HG02759 (cell line): ENCODE results near the gene PALMD.

ENCODE experiments used
- ATAC-seq: cut with Tn5 transposase; IDR thresholded peaks from one replicate; pipeline ENCODE4 v1.9.1; 2021; ENCODE audit warnings: mild to moderate bottlenecking, moderate library complexity; ENCODE audit not compliant: unreplicated experiment

PALMD gene

DNA sequence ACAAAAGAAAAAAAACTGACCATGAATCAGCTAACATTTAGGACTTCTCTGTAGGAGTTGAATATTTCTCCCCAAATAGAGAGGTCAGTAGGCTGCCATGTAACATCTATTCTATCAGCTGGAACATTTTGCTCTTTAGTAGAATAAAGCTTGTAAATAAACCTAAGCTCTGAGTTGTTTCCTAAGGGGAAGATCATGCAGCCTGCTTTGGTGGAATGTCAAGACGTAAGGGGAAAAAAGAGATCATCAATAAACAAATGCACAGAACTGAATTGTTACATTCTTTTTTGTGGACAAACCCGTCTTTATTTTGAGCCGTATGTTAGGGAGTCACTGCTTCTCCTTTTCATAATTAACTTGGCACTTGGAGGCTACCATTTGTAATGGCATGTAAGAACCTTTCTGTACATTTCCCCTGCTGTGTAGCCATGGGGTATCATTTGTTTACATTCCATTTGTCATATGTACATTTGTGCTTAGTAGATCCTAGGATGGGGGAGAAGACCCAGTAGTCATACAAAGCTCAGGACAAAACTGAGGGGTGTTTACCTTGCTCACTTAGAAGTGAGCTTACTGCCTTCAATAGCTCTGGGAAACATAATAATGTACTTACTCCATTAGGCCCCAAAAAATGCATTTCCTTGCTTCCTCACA, 10.8 kb upstream of the PALMD start:
- ATAC-seq = no peak

DNA sequence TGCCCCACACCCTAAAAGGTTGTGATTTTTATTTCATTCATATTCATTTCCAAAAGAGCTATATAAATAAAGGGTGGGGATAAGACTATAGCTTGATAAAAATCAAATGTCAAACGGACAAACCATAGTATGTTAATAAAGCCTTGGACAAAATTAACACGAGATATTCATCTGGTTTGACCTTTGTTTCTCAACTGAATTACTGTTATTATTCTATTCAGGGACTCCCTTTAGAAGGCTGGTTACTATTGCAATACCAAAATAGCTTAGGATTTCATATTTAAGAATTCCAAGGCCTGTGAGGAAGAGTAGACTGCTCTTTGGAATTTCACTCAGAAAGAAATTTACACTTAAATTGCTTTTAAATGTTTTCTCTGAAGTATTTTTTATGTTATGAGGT, 10.2 kb upstream of the PALMD start:
- ATAC-seq = no peak

DNA sequence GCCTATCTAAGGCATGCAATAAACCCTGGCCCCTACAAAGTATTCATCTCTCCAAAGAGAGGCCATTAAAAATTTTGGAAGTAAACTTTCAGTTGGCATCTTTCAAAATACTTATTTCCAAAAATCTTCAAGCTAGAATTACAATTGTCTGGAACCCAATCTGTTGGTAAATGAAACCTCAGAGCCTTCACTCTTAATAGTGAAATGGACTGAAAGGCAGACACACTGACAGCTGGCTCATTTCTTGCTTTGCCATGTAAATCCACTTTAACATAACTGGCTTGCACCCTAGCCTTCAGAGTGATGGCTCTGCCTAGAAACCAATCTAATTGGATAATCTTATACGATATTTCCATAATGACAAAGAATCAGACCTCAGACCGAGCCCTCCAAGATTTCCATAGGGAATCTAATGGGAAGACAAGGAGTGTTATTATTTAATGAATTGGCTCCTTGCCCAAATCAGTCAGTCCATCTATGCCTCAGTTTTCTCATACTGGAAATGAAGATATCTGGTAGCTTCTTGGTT, 9.2 kb upstream of the PALMD start:
- ATAC-seq = no peak

DNA sequence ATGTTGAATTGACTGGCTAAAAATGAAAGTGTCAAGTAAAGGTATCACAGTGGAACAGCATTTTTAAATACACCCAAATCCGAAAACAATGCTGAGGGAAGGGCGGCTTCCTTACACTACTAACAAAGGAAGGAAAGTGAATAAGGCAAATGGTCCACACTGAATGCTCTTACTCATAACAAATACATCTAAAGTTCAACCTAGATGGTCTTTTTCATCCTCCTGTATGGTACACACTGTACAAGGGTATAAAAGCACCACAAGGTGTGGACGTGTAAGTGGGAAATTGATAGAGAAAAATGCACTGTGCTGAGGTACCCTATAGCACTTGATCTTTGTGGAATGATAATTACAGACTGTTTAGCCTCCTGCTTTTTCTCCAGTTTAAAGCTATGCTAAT, 7.1 kb upstream of the PALMD start:
- no peak for ATAC-seq

DNA sequence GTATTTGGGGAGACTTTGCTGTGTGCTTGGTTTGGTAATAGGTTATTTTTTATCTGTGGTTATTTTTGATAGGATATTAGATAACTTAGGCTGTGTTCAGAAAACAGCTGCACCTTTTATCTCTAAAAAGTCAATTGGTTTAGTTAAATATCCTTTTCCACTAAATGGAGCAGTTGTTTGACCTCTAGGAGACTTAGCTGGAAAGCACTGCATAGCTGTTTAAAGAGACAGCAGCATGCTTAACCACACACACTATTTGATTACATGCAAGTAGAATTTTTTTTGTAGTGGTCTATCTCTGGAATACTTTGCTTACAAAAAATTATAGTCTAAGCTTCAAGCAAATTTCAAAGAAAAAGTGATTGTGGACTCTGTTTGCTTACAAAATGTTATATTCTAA, 6.5 kb upstream of the PALMD start:
- no peak for ATAC-seq

DNA sequence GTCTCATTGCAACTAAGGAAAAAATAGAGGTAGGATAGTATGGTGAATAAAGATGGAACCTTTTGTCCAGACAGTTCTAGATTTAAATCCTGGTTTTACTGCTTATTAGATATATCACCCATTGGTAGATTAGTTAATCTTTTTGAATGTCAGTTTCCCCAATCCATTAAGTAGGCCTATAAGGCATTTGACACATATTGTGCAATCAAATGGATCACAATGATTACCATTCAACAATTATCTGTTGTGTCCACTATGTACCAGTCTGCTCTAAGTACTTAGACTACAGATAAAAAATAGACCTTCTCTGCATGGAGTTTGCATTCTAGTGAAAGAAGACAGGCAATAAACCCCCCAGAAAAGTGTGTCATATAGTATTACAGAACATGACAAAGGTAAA, 6.0 kb upstream of the PALMD start:
- ATAC-seq = no peak

DNA sequence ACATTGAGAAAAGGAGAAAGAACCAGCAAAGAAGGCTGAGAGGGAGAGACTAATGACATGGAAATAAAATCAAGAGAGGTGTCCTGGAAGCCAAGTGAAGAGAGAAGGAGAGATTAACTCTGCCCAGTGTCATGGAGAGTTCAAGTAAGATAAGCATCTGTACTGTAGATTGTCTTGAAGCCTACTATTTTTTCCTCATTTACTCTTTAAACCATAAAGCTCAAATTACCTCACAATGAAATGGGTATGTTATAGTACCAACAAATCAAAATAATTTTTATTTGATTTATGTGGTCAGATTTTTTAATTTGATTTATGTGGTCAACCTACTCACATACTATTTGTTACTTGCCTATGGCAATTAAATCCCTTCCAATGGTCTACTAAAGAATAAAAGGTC, 5.2 kb upstream of the PALMD start:
- ATAC-seq = no peak

DNA sequence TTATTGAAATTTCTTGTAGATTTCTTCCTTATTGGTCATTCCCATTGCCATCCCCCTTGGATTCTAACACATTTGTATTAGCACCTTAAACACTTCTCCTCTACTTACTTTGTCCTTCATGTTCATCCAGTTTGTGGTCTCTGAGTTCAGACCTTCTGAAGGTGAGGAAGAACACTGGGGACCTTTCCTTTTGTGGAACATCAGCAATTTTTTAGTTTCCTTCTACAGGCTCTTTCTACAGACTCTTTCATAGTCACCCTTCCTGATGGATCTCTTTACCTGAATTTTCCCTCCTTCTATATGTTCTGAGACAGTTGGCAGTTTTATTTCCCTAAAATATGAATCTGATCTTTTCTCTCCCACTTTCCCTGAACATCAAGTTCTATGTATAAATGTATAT, 4.4 kb upstream of the PALMD start:
- ATAC-seq = no peak

DNA sequence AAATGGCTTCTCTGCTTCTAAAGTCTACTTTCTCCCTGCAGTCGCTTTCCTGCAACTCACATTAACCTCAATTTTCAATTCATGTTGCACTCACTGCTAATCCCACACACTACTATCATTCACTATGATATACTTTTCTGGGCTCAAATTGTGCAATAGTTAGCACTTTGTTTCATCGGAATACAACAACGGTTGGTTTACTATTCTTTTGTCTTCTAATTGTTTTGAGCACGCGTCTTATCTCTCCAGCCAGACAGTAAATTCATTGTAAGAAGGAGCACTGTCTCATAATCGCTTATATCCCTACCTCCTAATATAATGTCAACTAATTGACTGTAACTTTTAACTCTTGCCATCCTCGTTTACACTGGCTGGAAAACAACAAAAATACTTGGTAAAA, 3.9 kb upstream of the PALMD start:
- no peak for ATAC-seq

DNA sequence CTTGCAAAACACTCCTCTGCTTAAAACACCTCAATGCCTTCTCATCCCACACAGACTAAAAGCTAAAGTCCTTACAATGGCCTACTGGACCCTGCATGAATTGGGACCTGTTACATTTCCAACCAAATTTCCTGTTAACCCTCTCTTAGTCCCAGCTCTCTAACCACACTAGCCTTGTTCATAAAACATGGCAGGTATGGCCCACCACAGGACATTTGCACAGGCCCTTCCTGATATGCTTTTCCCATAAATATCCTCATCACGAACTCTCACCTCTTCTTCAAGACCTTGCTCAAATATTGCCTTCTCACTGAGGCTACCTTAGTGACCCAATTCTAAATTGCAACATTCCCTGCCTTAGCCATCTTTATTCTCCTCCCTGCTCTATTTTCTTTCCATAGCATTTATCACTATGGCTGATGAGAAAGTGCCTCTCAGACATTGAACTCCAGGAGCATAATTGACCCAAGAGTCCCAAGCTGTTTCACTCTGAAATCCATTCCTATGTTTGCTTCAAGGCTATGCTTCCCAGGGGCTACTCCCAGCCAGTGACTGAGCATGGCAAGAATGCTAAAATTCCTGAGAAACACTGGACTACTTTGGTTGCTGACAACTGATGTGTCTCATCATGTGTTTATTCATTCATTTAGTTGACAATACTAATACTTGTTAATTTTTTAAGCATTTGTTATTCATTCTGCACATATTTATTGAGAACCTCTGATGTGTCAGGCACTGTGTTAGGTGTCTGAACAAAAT, 2.7 kb upstream of the PALMD start:
- no peak for ATAC-seq

DNA sequence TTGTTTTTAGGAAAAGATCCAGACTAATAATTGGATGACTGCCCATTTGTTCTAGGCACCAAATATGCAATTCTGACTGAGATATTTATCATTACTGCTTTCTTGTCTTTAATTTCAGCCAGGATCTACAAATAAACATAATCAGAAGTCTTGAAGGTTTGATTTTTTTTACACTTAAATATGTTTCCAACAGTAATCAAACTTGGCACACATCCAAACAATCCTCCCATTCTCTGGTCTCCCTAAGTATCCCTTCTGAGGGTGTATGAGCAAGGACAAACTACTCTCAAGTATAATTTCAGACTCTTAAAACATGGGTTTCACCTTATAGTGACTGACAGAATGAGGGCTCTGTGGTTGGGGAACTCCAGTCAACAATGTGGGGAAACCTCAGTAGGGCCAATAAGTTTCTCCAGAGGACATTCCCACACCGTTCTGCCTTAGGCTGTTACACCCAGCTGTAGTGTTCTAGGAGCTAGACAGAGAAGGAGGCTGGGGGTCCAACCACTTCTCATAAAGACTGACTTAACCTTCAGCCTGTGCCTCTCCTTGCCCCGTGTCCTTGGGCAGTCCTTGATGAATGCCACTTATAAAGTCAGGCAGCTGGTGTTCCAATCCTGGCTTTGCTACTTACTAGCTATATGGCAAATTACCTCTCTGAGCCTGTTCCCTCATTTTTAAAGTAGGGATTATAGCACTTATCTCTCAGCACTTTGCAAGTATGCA, 1.5 kb upstream of the PALMD start:
- ATAC-seq = no peak

DNA sequence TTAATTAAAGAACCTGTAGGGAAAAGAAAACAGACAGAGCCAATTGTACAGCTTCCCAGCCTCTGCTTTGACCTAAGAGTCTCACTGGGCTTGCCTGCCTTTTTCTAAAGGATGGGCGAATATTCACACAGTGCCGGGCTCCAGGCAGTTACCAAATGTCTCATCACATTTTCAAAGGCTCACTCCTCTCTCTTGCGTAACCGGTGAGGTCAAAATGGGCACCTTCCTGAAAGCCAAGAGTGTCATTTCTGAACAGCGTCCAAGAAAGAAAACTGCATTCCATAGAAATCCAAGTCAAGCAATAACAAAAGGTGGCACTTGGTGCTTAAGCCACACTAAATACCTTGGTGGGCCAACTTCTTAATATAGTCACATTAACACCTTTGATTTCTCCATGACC, 710 bp upstream of the PALMD start:
- ATAC-seq = no peak

DNA sequence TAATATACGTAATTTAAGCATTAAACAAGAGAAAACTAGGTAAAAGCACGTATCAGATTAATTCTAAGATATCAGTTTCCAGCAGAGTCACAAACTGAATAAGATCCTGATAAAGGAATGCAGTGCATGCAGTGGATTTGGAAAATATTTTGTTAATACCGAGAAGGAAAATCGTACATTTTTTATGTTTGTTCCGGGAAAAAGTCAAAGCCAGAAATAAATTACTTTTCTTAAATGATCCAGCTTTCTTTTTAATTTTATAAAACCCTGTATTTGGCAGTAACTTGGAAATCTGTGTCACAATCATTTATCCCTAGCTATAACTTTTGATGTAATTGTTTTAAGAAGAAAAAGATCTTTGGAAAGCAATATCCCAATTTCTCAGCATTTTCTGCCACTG, 955 bp downstream of the PALMD start:
- ATAC-seq = no peak

DNA sequence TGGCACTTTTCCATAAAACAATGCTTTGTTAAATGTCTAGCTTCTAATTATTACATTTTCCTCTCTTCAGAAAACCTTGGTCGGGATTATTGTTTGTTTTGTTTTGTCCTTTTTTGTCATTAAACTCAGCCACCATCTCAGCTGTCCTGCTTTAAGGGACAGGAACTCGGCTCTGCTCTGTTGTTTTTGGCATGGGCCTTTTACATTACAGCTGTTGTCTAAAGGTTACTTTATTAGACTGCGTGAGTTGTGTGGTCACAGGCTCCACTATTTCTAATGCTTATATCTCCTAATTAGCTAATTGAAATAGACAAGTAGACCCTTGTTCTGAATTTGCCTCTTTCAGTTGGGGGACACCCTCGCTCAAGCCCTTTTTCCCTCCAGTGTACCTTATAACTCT, 1.6 kb downstream of the PALMD start:
- ATAC-seq = no peak

DNA sequence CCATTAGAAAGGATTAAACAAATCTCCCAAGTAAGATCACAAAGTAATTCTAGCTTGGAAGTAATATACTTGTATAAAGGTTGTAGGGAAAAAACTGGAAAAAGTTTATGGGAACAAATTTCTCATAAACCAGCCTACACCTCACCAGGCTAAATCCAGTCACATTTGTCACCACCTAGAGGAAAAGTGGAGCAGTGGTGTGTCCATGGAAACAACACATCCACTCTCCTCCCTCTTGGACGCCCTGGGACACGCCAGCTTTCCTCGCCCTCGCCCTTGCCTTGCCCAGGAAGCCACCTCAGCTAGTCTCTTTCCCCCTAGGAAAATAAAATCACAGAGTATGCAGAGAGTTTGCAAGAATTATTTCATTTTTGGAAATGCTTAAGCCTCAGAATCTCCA, 2.2 kb downstream of the PALMD start:
- ATAC-seq = no peak

DNA sequence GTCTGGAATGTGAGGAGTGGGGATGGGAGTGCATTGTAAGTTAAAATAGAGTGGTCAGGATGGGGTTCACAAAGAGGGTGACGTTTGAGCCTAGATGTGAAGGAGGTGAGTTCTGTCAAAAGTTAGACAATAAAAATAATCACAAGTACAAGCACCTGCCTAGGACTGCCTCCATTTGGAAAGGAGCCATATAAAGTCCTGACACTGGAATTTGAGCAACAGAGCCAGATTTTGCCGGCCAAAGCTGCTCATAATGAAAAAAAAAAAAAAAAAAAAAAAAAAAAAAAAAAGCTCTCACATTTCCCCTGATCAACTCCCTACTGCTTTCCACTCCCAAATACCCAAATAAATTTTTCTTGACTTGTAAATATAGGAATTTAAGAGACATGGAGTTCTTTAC, 4.1 kb downstream of the PALMD start:
- ATAC-seq = no peak

DNA sequence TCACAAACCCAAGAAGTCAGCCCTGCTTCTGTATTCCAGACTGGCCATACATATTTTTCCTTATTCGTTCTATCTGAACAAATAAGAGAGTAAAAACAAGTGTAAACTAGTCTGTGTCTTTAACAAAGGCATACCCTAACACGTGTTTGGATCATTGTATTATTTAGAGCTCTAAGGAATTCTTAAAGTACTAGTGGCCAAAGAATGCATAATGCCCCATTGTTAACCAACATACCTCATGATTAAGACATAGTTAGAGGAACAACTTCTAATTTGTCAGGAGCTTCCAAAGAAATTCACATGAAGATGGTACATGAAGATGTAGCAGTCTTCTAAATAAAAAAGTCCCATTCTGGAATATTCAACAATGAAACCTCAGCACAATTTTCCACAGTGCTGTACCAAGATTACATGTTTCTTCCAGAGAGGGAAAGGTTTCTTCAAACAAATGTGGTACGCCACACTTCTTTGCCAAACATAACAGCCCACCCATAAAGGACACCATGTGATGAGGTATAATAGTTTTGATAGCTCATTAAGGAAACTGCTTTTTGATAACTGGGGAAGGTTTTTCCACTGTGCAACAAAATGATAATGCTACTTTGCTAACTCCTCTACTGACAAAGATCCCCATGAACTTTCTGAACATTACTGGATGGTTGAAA, 5.0 kb downstream of the PALMD start:
- no peak for ATAC-seq

DNA sequence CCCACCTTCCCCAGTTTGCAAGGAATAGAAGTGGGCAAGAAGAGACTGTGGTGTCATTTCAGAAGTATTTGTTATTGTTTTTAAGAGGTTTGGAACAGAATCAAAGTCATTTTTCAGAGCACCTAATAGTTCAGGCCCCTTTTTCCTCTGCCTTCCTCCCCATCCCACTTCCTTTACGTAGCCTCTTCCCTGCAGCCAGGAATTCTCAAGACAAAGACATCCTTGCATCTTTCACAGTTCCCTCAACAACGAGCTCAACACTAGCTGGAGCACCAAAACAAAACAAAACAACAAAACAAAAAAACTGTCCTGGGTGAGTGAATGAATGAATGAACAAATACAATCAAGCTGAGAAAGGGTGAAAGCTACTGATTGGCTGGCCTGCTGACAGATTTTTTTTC, 7.0 kb downstream of the PALMD start:
- no peak for ATAC-seq

DNA sequence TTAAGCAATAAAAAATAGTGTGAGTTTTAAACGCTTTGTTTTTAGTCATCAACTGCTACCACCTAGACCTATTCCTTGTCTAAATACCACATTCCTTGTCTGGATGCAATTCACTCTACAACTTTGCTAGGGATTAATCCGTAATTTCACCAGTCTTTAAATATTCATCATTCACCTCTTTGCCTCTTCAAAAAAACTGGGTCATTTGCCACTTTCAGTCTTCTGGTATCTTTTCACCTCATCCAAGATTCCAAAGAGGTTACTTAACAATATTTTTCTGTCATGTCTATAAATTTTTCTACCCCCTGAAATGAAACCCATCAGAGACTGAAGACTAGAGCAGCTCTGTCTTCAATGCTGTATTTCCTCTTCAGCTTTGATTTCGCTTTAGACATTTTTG, 9.5 kb downstream of the PALMD start:
- ATAC-seq = no peak

DNA sequence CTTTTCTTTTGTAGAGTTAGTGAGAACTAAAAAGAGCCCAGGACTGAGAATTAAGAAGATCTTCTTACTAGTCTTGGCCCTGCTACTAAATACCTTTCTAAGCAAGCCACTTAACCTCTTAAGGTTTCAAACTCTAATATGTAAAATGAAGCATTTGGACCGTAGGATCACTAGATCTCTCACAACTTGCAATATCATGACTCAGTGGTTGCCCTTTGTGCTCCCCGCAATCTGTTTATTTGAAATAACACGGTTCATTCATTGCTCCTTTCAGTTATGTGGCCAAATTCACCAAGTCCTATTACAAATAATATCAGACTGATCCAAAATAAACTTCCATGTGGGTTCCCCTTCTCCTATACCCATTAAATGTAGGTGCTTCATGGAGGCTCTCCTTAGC, 10.8 kb downstream of the PALMD start:
- no peak for ATAC-seq

DNA sequence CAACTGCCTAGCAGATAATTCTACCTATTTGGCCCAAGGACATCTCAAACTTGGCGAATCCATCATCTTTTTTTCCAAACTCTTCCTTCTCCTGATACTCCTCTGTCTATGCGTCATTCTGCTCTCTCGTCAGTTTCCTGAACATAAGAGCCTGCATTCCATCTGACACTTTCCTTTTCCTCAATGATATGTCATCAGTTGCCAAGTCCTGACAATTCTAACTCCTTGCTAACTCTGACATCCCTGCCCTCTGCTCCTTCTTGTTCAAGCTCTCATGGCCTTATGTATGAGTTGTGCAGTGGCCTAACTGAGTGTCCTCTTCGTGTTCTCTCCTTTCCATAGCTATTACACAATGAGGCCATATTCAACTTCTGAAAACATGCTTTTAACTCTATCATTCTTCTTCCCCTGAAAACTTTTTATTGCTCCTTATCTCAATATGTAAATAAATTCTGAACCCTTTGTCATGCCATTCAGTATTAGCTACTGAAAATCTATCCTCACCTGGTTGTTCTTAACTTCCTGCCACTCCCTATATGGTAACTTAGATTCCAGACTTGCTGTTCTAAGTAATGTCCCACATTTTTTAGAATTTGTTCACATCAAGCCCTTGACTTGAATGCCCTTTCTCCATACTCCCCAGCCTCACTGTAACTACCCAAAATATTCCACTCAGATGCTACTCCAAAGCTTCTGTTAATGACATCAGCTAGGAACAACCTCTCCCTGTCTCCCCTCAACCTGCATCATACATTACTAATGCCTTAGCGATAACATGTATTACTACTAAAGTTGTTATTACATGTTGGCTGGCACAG, 11.5 kb downstream of the PALMD start:
- no peak for ATAC-seq
